Activated naive CD4-positive, alpha-beta T cell treated with anti-CD3 and anti-CD28 coated beads, Interleukin-2, amount 50 U/mL, for 24 hours (primary cell): ENCODE results near the gene STK25.
A peak's percentile ranks its signal among the peaks of the same experiment; 100 is the strongest.

Experiments
- H3K27ac Mint-ChIP-seq: one replicate; pipeline ENCODE4 v1.8.0; 2021; ENCODE audit warnings: mild to moderate bottlenecking, mixed read lengths
- H3K27me3 Mint-ChIP-seq: one replicate; pipeline ENCODE4 v1.8.0; 2021; ENCODE audit warnings: mixed read lengths
- H3K36me3 Mint-ChIP-seq: one replicate; pipeline ENCODE4 v1.8.0; 2021; ENCODE audit warnings: mixed read lengths
- H3K4me1 Mint-ChIP-seq: one replicate; pipeline ENCODE4 v1.8.0; 2021; ENCODE audit warnings: mixed read lengths
- H3K4me3 Mint-ChIP-seq: one replicate; pipeline ENCODE4 v1.8.0; 2021; ENCODE audit warnings: mild to moderate bottlenecking, mixed read lengths
- H3K9me3 Mint-ChIP-seq: one replicate; pipeline ENCODE4 v1.8.0; 2021; ENCODE audit warnings: mixed read lengths

Gene STK25

GRCh38 chr2:241545106-241545505, 36.7 kb upstream of the STK25 start:
- H3K4me1 Mint-ChIP-seq: peaks cover 4% of the 10 kb centered on the region

GRCh38 chr2:241542278-241542605, 33.9 kb upstream of the STK25 start:
- no peaks in the 10 kb centered on the region for H3K9me3 Mint-ChIP-seq
- H3K27me3 Mint-ChIP-seq: peaks cover 17% of the 10 kb centered on the region
- no peak overlapping the region for H3K4me3 Mint-ChIP-seq
- peaks cover 4% of the 10 kb centered on the region for H3K4me1 Mint-ChIP-seq
- H3K27ac Mint-ChIP-seq: no peak overlapping the region
- H3K36me3 Mint-ChIP-seq: no peaks in the 10 kb centered on the region

More at GRCh38 chr2:241545106-241545505, 36.7 kb upstream of the STK25 start:
- Mint-ChIP-seq H3K9me3 (no peaks in the 10 kb centered on the region), H3K4me3 (no peak overlapping the region), H3K27me3 (peaks cover 13% of the 10 kb centered on the region), H3K36me3 (no peaks in the 10 kb centered on the region), H3K27ac (no peak overlapping the region)

- Mint-ChIP-seq H3K27me3 (peaks cover 14% of the 10 kb centered on the region), H3K36me3 (no peaks in the 10 kb centered on the region), H3K4me3 (no peak overlapping the region), H3K27ac (no peak overlapping the region), H3K9me3 (no peaks in the 10 kb centered on the region), H3K4me1 (peaks cover 4% of the 10 kb centered on the region)
These were observed 33.3 kb upstream of the STK25 start for GRCh38 chr2:241541564-241542277.

- Mint-ChIP-seq H3K4me1 (peaks cover 4% of the 10 kb centered on the region), H3K36me3 (no peaks in the 10 kb centered on the region), H3K4me3 (peak overlapping the region; percentile 55), H3K27ac (no peak overlapping the region), H3K9me3 (no peaks in the 10 kb centered on the region), H3K27me3 (peaks cover 14% of the 10 kb centered on the region)
These were observed 32.6 kb upstream of the STK25 start for GRCh38 chr2:241540771-241541561.

DNA sequence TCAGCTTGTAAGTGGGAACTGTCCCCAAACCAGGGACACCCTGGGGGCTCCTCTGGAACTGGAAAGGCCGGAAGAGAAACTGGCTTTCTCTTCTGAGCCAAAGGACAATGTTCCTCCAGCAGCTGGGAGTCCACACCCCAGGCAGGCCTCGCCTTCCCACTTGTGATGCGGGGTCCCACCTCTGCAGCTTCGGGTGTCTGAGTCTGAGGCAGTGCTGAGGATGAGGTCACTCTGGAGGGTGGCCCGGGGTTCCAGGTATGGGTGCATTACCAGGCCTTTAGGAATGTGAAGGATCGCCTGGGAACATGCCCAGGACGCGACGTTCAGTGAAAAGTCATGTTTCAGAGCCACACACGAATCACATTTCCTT, 32.0 kb upstream of the STK25 start:
- peaks cover 4% of the 10 kb centered on the region for H3K4me1 Mint-ChIP-seq
- H3K36me3 Mint-ChIP-seq: no peaks in the 10 kb centered on the region

GRCh38 chr2:241539616-241540374, 31.4 kb upstream of the STK25 start:
- H3K27ac Mint-ChIP-seq: no peak overlapping the region

More for the DNA sequence above, 32.0 kb upstream of the STK25 start:
- H3K9me3 Mint-ChIP-seq: no peaks in the 10 kb centered on the region
- H3K4me3 Mint-ChIP-seq: peak overlapping the region; percentile 55
- no peak overlapping the region for H3K27ac Mint-ChIP-seq
- peaks cover 14% of the 10 kb centered on the region for H3K27me3 Mint-ChIP-seq

DNA sequence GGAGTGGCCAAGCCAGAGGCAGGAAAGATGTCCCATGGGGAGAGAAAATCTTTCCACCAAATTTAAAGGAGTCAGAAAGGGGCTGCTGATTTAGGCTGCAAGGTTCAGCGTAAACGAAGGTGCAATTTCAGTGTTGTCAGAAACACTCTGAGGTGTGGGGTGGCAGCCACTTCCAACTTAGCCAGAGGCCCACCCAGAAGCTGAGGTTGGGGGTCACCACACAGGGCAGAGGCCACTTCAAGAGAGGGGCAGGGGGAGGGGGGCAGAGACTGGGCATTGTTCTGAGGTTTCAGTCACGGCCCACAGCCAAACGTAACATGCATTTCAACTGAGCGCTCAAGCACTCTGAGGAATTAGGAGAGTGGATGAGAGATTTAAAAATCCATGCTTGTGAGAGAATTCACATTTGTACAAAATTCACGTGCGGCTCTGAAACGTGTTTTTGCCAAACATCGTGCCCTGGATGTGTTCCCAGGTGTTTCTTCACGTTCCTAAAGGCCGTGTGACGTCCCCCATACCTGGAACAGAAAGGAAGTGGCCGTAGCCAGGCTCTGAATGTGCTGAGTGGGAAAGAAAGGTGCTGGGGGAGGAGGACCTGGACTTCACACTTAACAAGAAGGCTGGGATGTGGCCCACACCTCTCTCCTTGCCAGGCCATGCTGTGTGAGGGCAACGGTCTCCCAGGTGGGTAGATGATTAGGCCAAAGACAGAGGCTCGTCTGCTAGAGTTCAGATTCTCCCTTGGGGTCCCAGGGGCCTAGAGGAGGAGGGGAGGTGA, 30.6 kb upstream of the STK25 start:
- Mint-ChIP-seq H3K4me3 (no peak overlapping the region), H3K36me3 (no peaks in the 10 kb centered on the region), H3K27ac (no peak overlapping the region), H3K27me3 (peaks cover 14% of the 10 kb centered on the region), H3K4me1 (peaks cover 4% of the 10 kb centered on the region), H3K9me3 (no peaks in the 10 kb centered on the region)

More at GRCh38 chr2:241539616-241540374, 31.4 kb upstream of the STK25 start:
- H3K27me3 Mint-ChIP-seq: peaks cover 14% of the 10 kb centered on the region
- H3K36me3 Mint-ChIP-seq: no peaks in the 10 kb centered on the region
- no peak overlapping the region for H3K4me3 Mint-ChIP-seq
- H3K4me1 Mint-ChIP-seq: peaks cover 4% of the 10 kb centered on the region
- H3K9me3 Mint-ChIP-seq: no peaks in the 10 kb centered on the region

DNA sequence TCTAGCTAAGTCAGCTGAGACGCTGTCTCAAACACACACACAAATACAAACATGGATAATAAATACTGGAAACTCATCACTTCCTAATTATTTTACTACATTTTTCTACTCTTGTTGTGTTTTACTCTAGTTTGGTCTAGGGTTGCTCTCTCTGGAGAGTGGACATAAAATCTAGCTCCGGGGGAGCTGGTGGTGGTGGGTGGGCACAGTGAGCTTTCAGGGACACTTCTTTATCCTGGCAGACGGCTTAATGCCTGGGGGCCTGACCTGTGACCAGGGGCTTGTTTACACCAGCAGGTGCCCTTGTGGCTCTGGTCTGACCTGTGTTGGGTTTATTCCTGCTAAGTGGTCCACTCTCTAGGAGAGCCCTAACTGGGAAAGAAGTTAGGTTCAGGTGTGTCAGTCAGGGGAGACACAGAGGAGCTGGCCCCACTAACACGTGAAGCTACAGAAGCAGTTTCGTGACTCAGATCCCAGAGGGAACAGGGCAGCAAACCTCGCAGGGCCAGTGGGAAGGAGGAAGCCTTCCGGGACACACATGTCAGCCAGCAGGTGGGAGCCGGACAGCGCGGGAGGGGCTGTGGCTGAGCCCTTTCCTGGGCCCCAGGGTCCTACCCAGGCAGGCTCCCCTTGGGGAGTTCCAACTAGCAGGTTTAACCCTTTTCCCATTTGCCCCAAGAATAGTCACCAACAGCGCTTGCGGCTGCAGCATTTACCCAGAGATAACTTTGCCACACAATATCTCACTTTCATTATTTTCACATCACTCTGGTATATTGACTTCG, 27.7 kb upstream of the STK25 start:
- Mint-ChIP-seq H3K9me3 (no peaks in the 10 kb centered on the region), H3K36me3 (no peaks in the 10 kb centered on the region), H3K27me3 (peaks cover 7% of the 10 kb centered on the region), H3K27ac (no peak overlapping the region), H3K4me1 (peaks cover 4% of the 10 kb centered on the region), H3K4me3 (no peak overlapping the region)

- Mint-ChIP-seq H3K9me3 (no peaks in the 10 kb centered on the region), H3K27ac (no peak overlapping the region), H3K36me3 (no peaks in the 10 kb centered on the region), H3K4me1 (no peaks in the 10 kb centered on the region), H3K27me3 (peaks cover 4% of the 10 kb centered on the region), H3K4me3 (no peak overlapping the region)
These were observed 26.5 kb upstream of the STK25 start for GRCh38 chr2:241534701-241535375.

GRCh38 chr2:241534293-241534692, 25.9 kb upstream of the STK25 start:
- Mint-ChIP-seq H3K27me3 (peaks cover 4% of the 10 kb centered on the region), H3K36me3 (no peaks in the 10 kb centered on the region), H3K9me3 (no peaks in the 10 kb centered on the region), H3K4me1 (no peaks in the 10 kb centered on the region), H3K27ac (no peak overlapping the region), H3K4me3 (no peak overlapping the region)

GRCh38 chr2:241532733-241533601, 24.6 kb upstream of the STK25 start:
- Mint-ChIP-seq H3K36me3 (no peaks in the 10 kb centered on the region), H3K4me1 (no peaks in the 10 kb centered on the region), H3K27me3 (no peaks in the 10 kb centered on the region), H3K4me3 (no peak overlapping the region), H3K9me3 (no peaks in the 10 kb centered on the region), H3K27ac (no peak overlapping the region)

DNA sequence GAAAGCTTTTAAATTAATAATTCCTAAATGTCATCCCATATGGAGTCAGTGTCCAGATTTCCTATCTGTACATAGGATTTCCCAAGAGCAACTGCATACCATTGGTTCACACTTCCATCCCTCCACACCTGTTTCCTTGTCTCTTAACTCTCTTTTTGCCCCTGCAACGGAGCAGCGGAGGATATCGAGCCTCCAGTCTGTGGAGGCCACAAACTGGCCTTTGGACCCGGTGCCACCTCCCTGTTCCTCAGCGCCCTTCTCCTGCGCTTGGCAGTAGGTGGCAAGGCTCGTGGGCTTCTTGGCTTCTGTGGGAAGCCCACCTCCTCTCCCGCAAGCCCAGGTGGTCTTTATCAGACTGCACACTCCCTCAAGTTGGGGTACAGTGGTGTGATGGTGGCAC, 23.8 kb upstream of the STK25 start:
- Mint-ChIP-seq H3K4me1 (no peaks in the 10 kb centered on the region), H3K9me3 (no peaks in the 10 kb centered on the region), H3K27ac (no peak overlapping the region), H3K4me3 (no peak overlapping the region), H3K27me3 (no peaks in the 10 kb centered on the region), H3K36me3 (no peaks in the 10 kb centered on the region)

DNA sequence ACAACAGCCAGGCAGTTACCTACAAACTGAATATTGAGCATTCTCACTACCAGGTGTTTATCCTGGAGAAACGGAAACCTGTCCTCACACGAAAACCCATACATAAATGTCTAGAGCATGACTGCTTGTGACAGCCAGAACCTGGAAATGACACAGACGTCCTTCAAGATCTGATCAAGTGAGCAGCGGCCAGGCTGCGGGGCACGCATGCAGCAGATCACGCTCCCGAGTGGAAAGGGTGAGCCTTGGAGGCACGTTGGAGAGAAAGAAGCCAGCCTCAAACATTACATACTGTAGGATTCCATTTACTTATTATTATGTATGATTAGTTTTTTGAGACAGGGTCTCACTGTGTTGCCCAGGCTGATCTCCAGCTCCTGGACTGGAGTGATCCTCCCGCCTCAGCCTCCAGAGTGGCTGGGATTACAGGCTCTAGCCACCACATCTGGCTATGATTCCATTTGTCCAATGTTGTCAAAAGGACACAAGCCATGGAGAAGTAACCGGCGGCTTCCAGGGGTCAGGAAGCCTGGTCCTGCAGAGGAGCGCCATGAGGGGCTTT, 22.9 kb upstream of the STK25 start:
- no peak overlapping the region for H3K4me3 Mint-ChIP-seq
- no peaks in the 10 kb centered on the region for H3K9me3 Mint-ChIP-seq
- H3K36me3 Mint-ChIP-seq: no peaks in the 10 kb centered on the region
- no peaks in the 10 kb centered on the region for H3K27me3 Mint-ChIP-seq
- no peaks in the 10 kb centered on the region for H3K4me1 Mint-ChIP-seq
- no peak overlapping the region for H3K27ac Mint-ChIP-seq
